Stimulated activated CD4-positive, alpha-beta T cell treated with anti-CD3 and anti-CD28 coated beads, Interleukin-4, amount 100 ng/mL, for 24 hours (primary cell): ENCODE results near the gene SRD5A3.
A peak's percentile ranks its signal among the peaks of the same experiment; 100 is the strongest.

Experiments used
- DNase-seq: peaks from one replicate; pipeline ENCODE4 v3.0.0-alpha.2; 2020

The SRD5A3 gene

DNA sequence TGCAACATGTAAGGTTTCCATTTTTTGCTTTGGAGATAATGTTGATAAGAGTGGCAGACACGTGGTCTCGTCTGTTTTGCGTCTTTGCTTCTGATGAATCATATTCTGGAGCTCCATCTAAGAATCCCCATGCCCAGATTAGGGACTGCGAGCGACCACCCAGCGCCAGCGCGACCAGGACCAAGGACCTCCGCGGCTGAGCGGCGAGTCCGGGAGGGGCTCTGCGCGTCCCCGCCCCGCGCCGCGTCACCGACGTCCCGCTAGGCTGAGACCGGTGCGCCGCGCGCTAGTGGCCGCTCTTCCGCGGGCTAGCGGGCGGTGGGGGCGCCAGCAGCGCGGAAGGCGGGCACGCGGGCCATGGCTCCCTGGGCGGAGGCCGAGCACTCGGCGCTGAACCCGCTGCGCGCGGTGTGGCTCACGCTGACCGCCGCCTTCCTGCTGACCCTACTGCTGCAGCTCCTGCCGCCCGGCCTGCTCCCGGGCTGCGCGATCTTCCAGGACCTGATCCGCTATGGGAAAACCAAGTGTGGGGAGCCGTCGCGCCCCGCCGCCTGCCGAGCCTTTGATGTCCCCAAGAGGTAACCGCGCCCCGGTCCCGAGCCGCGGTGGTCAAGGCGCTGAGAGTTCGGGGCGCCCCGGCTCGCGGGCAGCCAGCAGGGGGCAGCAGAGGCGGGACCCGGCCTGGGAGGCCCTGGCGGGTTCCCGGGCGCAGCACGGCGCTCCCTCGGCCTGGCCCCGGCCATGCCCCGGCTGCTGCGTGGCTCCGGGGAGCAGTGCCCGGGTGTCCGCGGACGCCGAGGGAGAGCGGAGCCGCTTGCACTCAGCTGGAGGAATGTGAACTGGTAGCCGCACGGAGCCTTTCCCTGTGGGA, at the start of gene SRD5A3:
TSS of gene SRD5A3 (plus strand) at position 263 of the 871 bp plus-strand sequence. CDS start at position 358, 95 bp downstream.
- peak; percentile 82 for DNase-seq

GRCh38 chr4:55297346-55297745, 48.7 kb upstream of the SRD5A3 start:
- DNase-seq: no peak

- DNase-seq: no peak
These were observed 42.3 kb upstream of the SRD5A3 start for GRCh38 chr4:55303760-55304165.

- no peak for DNase-seq
These were observed 41.7 kb upstream of the SRD5A3 start for GRCh38 chr4:55304303-55304702.

DNA sequence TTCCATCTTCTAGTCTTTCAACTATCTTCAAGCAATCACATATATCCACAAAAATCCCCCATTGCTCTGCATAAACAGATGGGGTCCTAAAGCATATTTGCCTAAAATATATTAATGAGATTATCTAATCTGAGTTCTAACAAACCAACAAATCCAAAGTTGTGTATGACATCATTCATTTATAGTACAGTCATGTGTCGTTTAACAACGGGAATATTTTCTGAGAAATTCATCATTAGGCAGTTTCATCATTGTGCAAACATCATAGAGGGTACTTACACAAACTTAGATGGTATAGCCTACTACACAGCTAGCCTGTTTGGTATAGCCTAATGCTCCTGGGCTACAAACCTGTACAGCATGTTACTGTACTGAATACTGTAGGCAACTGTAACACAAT, 38.0 kb upstream of the SRD5A3 start:
- no peak for DNase-seq

GRCh38 chr4:55311792-55312488, 34.1 kb upstream of the SRD5A3 start:
- no peak for DNase-seq

GRCh38 chr4:55312489-55313101, 33.4 kb upstream of the SRD5A3 start:
- peak; percentile 34 for DNase-seq

GRCh38 chr4:55314141-55314820, 31.8 kb upstream of the SRD5A3 start:
- no peak for DNase-seq

DNA sequence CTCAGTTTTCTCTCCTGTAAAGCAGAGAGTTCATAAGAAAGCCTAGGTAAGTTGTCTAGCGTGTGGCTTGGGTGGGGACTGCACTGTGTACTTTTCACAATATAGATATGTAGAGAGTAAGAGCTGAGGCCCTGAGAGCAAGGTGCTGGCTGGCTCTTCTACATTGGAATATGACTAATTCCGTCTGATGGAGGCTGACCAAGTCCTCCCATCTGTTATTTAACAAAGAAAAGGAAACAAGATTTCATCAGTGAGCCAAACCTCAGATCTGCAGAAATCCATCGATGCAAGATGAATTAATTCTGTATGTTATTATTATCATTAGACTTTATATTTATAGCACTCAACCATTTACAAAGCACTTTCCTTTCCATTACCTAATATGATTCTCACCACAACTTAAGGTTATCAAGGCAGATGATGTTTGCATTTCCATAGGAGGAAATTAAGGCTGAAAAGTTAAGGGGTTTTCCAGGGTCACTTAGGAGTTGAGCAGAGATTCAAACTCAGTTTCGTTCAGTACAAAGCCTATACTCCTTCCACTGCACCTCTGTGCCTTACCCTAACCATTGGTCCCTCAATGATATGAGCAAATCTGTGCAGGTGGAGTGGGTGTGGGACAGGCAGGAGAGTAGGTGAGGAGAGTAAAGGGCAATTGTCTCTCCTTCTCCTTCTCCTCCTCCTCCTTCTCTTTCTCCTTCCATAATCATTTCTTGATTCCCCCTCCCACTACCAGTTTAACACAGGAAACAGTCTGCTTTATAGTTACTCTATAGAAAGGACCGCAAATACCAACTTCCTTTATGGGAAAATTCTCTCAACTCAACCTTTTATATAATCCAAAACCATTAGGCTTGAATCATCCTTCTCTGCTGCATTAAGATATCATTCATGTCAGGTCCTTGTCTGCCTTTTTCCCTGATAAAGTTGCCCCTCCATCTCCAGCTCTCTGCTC, 27.6 kb upstream of the SRD5A3 start:
- DNase-seq: peak; percentile 18

- DNase-seq: peak; percentile 73
These were observed 24.3 kb upstream of the SRD5A3 start for GRCh38 chr4:55321707-55322264.

DNA sequence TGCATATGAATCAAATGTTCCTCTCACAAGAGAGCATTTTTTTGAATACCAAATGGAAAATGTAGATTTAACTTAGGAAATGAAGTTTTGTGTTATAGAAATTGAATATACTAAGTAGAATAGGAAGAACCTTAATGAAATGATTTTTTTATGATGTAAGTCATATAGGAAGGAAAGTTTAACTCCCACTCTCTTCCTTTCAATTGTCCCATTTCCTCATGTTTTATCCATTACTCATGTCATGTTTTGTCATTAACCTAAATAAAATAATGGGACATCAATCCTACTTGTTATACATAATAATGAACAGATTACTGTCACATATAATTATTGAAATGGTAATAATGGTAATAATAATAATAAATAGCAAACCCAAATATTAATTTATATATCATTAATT, 22.7 kb upstream of the SRD5A3 start:
- no peak for DNase-seq

DNA sequence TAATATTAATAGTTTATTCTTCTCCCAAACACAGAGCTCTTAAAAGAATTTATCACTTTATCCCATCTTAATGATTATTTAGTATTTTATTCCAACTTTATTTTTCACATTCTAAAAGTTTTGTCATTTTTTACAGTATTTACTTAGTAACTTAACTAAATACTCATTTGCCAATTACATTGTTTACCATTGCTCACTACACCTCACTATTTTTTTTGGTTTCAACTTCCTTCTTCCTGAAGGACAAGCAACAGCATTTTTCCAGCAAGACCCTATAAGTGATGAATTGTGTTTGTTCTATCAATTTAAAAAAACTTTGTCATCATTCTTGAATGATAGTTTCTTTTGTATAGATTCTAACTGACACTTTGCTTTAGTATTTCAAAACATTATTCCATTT, 19.4 kb upstream of the SRD5A3 start:
- DNase-seq: no peak

GRCh38 chr4:55329012-55329411, 17.0 kb upstream of the SRD5A3 start:
- no peak for DNase-seq

DNA sequence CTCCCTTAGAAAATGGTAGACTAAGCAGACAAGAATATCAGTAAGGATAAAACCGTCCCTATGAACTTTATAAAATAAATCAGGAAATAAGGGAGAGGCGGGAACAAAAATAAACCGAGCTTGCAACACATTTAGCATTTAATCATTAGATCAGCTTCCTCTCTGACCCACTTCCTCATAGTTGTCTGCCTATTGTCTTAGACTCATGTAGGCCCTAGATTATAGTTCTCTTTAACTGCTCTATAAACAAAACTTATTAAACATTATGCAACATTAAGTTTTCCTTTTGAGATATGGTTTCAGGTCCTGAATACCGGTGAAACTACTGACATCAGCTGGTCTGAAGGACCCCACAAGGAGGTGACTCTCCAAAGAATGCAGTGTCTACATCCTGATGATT, 15.8 kb upstream of the SRD5A3 start:
- no peak for DNase-seq

- DNase-seq: peak; percentile 11
These were observed 9.7 kb upstream of the SRD5A3 start for GRCh38 chr4:55336138-55337034.

DNA sequence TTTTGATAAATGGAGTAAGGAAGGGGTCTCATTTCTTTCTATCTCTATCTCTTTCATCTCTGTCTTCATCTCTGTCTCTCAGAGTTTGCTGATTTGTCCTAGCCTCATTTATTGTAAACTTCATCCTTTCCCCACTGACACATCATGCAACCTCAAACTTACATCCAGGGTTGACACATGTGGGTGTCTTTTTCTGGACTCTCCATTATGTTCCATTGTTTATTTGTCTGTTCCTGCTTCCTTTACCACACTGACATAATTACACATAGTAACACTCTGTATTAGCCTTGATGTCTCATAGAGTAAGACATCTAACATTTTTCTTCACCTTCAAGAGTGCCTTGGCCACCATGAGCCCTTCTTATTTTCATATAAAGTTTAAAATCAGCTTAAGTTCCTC, 8.1 kb upstream of the SRD5A3 start:
- DNase-seq: no peak

DNA sequence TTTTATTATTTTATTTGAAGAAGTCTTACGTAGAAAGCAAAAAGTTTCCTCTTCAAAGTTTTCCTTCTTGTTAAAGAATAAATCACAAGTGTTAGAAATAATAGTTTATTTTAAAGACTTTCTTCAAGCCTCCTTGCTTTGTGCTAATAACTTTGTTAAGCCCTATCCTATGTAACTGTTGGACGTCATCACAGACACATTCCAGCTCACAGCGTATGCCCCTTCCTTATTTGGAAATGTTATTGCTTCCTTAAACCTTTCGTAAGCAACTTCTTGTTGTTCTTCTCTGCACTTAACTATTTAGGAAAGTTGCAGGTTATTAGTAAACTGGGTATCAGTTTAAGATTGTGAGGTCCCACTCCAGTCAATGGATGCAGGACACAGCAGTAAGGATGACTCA, 7.6 kb upstream of the SRD5A3 start:
- no peak for DNase-seq

- no peak for DNase-seq
These were observed 5.8 kb upstream of the SRD5A3 start for GRCh38 chr4:55340266-55340665.

GRCh38 chr4:55343887-55344286, 2.2 kb upstream of the SRD5A3 start:
- DNase-seq: no peak

GRCh38 chr4:55345054-55345453, 988 bp upstream of the SRD5A3 start:
- no peak for DNase-seq

DNA sequence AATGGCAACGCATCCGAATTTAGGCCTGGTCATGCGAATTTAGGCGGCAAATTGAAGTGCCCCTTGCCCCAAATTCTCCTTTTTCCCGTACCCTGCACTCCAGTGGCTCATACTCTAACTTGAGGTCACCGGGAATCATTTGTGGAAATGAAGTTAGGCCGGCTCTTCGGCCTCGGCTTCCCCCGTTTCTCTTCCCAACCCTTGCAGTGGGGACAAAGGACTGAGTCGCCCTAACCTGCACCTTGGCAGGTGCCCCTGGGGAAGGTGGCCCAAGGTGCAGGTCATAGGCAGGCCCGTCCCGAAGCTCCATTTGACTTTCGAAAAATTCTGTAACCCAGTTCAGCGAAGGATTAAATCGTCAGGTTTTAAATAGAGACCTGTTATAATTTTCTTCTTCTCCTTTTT, 811 bp downstream of the SRD5A3 start:
- no peak for DNase-seq
